GM18858 (cell line): ENCODE results near the gene ANGPTL4.
"Not testable (repeated sequence)": the region's sequence is repeated elsewhere in the genome, so short reads cannot be mapped to it uniquely, and the experiment has no call there.

ENCODE experiments used
- ATAC-seq: cut with Tn5 transposase; IDR thresholded peaks from one replicate; pipeline ENCODE4 v1.9.1; 2021; ENCODE audit not compliant: unreplicated experiment

The ANGPTL4 gene

DNA sequence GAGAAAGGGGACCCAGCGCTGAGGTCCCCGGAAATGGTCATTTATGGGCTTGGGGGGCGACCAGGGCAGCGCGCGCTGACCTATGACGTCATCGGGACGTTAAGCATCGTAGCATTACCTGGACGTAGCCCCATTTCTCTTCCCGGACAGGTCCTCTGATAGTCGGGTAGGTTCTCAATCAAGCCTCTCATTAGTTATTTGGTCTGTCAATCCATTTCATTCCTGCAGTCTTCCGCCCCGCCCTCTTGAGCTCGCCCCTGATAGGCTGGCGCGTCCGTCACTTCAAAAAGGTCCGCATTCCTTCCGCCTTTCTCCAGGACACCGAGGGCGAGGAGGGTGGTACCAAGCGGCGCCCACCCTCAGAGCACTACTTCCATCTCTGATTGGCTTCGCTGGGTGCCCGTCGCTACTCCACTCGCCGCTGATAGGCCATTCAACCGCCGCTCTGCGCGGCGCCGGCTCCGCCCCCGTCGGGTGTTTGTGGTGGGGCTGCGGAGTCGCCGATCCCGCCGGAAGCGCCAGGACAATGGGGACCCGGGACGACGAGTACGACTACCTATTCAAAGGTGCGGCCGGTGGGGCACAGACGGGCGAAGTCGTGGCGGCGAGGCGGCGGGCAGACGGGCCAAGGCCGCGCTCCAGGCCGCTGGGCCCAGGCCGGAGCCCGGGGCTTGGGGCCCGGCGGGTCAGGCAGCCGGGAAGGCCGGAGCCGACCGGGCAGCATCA lies 26.1 kb downstream of the ANGPTL4 start, which contains the start of gene RAB11B:
Gene RAB11B, plus strand, starts transcription at position 470 of the 726 bp plus-strand sequence. Its CDS starts 57 bp downstream, at position 527.
- peak; percentile 88 for ATAC-seq

- peak; percentile 3 for ATAC-seq
These were observed 26.6 kb downstream of the ANGPTL4 start for GRCh38 chr19:8390617-8390981.

DNA sequence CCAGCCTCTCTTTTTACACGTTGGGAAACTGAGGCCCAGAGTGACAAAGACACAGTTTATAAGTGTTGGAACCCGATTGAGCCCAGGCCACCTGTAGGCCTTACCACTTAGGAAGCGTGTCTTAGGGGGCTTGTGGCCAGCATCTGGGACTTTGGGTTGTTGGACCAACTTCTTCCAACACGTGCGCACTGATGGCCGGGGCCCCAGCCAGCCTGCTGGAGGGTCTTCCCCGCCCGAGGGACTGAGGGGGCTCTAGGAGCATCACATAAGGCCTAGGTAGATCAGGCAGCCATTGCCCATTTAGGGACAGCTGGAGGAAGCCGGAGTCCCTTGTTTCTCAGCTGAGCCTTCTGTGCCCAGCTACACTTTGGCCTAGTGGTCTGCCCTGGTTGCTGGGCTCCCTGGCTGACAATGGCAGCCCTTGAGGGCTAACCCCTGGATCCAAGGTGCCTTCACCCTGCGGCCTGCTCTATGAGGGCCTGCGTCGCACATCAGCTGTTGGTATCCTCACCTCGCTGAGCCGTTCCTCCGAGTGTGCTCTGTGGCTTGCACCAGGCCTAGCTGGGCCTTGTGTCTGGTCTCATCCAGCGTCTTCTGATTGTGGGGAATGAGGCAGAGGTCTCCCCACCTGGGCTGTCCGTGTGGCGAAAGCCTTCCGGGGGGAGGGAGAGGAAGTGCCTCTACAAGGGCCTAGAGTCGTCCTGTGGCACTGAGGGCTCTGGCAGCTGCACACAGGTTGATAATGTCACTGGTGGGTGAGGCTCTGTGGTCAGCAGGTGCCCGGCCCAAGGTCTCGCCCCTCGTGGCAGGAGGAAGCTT lies 27.5 kb downstream of the ANGPTL4 start:
- no peak for ATAC-seq

DNA sequence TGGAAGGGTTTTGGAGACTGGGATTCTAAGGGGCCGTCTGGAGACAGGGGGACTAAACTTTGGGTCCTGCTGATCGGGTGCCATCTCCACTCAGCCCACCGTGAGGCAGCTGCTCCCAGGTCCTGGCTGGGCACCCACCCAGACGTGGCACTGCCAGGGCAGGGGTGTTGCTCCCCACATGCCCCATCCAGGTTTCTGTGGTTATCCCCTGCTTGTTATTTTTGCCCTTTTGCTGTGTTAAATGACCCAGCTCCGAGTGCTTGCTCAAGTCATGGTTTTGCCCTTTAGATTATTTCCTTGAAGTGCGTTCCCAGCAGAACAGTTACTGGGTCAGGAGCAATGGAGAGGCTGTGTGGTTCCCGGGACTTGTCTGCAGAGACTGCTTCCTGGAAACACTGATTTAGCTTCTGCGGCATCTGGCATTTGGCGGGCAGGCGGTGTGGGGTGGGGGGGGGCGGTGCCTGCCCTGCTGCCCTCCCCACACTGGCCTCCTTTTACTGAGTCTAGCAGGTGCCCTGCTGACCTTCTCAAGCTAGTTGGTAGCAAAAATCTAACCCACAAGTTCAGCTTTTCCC lies 28.1 kb downstream of the ANGPTL4 start:
- no peak for ATAC-seq

DNA sequence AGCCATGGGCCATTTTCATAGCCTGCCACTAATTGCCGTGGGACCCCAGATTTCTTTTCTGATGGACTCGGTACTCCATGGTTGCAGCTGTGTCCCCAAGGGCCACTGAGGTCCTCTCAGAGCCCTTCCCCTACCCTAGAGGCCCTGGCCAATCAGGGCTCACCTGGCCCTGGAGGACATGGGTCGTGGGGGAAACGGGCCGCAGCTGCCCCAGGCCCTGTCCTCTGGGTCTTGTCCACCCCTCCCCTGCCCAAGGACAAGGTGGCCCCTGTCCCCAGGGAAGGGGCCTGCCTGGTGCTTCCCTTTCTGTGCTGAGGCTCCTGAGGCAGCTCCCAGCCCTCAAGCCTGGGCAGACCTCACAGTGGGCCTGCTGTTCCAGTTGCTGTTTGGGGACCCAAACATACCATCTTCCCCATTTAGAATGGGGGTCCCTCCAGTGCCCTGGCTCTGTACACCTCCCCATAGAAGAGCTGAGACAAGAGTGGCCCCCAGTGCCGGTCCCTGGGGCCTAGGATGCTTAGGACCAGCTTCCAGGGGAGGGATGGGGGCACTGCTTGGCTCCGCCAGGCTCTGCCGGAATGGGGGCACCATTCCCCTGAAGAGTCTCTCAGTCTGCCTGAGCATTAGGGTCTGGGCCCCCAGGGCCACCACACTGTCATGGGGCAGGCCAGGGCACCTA lies 29.4 kb downstream of the ANGPTL4 start:
- ATAC-seq, result no peak

GRCh38 chr19:8393871-8394250 lies 29.9 kb downstream of the ANGPTL4 start:
- ATAC-seq, result no peak

DNA sequence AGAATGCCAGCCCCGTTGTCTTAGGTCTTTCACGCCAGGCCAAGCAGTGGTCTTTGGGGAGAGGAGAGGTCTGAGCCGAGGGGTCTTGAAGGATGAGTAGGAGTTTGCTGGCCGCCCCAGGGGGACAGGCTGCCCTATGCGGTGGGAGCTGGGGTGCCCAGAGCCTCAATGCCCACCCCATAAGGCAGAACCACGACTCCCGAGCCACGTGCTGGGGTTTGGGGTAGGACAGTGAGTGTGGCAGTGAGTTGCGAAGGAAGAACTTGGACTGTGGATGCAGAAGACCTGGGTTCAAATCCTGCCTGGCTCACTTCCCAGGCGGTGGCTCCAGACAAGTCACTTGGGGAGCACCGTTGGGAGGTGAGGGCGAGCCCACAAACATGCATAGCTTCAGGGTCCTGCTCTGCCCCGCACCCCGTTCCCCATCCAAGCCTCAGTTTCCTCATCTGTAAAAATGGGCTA lies 31.7 kb downstream of the ANGPTL4 start:
- no peak for ATAC-seq

- ATAC-seq, result no peak
These were observed 32.2 kb downstream of the ANGPTL4 start for GRCh38 chr19:8396185-8396562.

- no peak for ATAC-seq
These were observed 32.7 kb downstream of the ANGPTL4 start for GRCh38 chr19:8396563-8397203.

GRCh38 chr19:8397271-8397670 lies 33.3 kb downstream of the ANGPTL4 start:
- ATAC-seq, result no peak

DNA sequence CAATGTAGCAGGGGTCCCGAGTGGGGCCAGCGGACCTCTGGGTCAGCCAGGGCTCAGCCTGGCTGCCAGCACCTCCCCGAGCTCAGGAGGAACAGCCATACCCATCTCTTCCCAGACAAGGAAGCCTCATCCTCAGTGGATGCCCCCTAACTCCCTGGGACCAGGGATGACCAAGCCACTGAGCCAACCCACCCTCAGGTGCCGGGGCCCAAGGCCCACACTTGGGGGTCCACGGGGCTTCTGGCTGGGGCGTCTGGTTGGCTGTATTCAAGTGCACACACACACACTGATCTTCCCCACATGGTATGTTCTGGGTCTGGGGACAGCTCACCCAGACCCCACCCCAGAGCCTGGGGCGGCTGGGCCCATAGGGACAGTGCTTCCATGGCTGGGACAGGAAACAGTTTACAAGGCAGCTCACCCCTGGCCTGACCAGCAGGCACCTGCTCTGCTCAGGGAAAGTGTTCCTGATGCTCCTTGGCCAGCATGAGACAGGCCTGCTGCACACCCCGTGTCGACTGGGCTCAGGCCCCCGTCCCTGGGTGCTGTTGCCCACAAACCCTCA lies 33.9 kb downstream of the ANGPTL4 start:
- ATAC-seq, result no peak

DNA sequence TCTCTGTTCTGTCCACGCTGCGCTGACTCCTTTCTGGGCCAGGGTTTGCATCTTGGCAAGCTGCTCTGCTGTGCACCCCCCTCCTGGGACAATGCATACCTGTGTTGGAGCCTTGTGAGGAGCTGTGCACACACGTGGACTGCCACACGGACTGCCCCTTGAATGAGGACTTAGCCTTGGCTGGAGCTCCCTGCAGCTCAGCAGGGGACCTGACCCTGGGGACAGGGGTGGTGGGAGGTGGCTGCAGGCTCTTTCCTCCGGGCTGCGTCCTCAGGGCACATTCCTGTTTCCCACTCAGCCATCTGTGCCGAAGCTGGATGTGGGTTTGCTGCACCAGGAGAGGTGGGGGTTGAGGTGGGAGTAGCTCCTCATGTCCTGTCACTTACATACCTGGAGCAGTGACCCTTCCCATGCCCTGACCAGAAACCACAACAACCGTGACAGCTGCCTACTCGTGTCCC lies 34.4 kb downstream of the ANGPTL4 start:
- ATAC-seq, result no peak

DNA sequence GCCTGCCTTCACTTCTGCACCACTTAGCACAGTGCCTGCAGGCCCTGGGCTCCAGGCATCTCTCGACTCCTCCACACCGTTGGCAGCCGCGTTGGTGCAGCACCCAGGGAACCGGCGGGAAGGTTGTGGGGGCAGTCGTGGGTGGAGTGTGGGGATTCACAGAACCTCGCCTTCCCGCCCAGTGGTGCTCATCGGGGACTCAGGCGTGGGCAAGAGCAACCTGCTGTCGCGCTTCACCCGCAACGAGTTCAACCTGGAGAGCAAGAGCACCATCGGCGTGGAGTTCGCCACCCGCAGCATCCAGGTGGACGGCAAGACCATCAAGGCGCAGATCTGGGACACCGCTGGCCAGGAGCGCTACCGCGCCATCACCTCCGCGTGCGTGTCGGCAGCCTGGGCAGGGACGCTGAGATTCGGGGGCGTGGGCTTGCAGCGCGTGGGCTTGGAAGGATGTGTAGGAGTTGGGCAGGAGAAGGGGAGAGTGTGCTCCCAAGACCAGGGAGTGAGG lies 35.8 kb downstream of the ANGPTL4 start:
- no peak for ATAC-seq

GRCh38 chr19:8401981-8402411 lies 38.0 kb downstream of the ANGPTL4 start:
- no peak for ATAC-seq

- no peak for ATAC-seq
These were observed 39.3 kb downstream of the ANGPTL4 start for GRCh38 chr19:8403098-8403819.

DNA sequence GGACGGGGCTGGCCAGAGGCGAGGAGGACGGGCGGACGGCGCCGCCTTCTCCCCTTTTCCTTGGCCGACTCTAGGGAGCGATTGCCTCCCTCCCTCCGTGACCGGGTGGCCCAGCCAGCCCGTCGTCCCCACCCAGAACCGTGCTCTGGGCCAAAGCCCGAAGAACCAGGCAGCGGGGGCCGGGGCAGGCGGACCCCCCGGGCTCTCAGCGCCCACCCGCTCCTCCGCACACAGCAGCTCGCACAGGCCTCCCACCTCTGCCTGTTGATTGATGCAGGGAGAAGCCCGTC lies 39.8 kb downstream of the ANGPTL4 start:
- ATAC-seq, result no peak

DNA sequence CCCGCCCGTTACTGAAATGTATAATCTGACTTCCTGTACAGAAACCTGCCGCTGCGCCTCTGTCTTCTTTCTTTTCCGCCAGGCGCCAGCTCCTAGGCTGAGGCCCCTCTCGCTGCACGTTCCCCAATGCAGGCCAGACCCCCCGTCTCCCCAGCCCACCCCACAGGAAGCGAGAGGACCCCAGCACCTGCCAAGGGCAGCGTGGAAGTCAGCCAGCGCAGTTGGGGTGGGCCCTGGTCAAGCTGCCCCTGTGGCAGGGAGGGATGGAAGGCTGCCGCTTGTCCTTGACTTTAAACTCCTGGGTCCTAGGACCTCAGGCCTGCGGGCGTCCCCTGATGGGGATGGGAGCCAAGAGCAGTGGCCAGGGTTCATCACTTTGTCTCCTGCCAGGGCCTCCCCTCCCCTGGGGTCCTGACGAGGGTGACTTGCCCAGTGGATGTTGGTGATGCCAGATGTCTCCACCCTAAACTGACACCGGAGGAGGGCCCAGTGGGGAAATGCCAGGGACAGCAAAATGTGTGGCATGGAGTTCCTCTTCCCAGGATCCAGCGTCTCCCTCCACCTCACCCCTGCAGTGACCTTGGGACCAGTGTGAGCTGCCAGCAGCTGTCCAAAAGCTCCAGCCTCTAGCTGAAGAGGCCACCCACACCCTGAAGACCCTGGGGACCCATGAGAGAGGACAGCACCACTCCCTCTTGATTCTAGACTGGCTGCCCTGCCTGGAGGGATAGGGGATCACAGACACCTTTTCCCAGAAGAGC lies 40.6 kb downstream of the ANGPTL4 start:
- ATAC-seq, result no peak

- not testable (repeated sequence) for ATAC-seq
These were observed 46.8 kb downstream of the ANGPTL4 start for GRCh38 chr19:8410718-8411117.
